Measurements from ENCODE around the gene KRT23. TPM values are rescaled to one million over a fixed set of nuclear protein-coding genes. Genes with fewer than 3 reads are reported as not detected.
"Not testable (repeated sequence)": the region's sequence is repeated elsewhere in the genome, so short reads cannot be mapped to it uniquely, and the experiment has no call there.

The KRT23 gene
- polyA plus RNA-seq, 1 donor: 0.23 TPM

DNA sequence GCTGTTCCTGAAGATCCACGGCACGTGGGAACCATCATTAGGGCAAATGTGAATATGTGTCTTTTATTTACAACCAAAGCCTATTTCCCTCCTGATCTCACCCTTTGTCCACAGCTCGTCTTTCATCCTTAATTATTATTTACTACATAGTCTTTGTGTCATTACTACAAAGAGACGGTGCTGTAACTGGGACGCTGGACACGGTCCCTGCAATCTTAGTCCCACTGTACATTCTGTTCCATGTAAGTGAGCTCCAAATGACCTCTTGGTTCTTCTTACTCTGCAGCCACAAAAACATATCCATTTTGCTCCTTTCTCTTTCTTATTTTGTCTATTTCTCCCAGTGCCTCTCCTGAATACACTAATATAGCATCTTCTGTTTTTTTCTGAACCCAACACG, 12.7 kb upstream of the KRT23 start:
- no peak for DNase-seq

DNA sequence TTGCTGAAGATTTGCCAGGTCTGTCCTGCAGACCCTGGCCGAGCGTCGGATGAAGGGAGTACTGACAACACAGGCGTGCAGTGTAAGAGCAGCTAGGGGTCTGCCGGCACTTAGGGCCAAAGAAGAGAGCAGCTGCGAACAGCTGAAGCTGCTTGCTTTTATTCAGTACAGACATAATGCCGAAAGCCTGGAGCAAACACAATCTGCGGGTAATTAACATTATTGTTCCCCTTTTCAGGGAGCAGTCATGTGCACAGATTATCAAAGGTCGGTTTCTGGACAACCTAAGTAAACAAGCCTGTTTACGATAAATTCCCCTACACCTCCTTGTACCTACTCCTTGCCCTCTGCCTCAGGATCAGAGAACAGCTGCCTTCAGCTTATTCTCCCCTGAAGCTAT, 12.0 kb upstream of the KRT23 start:
- DNase-seq: no peak

DNA sequence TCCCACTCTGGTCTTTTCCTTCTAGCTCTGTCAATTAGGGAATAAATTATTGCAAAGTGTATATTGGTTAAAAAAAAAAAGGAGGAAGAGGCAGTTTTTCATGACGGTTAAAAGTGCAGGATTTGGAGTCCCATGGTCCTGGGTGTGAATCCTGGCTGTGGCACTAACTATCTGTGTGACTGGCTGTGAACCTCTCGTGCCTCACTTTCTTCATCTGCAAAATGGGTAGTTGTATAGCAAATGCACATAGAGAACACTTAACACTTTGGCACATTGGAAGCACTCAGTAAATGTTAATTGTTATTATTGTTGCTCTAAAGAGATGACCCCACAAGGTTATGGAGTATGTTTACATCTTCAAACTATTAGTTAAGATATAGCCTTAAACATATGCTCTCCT, 10.5 kb upstream of the KRT23 start:
- DNase-seq: no peak

DNA sequence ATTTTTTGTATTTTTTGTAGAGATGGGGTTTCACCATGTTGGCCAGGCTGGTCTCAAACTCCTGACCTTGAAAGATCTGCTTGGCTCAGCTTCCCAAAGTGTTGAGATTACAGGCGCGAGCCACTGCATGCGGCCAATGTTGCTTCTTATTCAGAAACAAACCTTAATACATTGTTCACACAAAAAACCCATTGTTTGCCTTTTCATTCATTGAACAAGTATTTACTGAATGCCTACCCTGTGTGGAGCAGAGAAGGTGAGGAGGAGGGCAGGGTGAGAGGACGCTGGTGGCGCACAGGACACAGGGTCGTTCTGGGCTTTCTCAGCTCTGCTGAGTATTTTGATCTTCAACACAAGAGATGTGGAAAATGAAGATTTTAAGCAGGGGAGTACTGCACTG, 8.0 kb upstream of the KRT23 start:
- DNase-seq: no peak

DNA sequence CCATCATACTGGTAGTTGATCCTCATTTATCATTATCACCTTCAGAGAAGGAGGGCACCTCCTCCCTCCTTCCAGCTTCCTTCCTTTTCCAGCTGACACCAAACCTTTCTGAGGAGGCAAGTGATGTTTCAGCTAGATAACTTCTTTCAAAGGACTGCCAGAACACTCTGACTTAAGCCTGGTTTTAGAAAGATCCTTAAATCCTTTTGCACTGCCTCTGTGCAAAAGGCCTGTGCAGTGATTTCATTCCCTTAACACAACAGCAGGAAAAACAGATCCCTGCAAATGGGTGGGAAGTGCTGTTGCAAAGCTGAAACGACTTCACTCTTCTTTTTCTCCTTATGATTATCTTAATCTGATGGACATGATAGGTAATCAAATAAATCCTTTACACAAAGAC, 7.1 kb upstream of the KRT23 start:
- no peak for DNase-seq

DNA sequence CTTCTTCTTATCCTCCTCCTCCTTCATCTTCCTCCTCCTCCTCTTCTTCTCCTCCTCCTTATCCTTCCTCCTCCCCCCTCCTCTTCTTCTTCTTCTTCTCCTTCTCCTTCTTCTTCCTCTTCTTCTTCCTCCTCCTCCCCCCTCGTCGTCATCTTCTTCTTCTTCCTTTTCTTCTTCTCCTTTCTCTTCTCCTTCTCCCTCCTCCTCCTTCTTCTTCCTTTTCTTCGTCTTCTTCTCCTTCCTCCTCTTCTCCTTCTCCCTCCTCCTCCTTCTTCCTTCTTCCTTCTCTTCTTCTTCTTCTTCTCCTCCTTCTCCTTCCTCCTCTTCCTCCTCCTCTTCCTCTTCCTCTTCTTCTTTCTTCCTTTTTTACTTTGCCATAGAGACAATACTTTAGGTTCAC, 5.1 kb upstream of the KRT23 start:
- no peak for DNase-seq

DNA sequence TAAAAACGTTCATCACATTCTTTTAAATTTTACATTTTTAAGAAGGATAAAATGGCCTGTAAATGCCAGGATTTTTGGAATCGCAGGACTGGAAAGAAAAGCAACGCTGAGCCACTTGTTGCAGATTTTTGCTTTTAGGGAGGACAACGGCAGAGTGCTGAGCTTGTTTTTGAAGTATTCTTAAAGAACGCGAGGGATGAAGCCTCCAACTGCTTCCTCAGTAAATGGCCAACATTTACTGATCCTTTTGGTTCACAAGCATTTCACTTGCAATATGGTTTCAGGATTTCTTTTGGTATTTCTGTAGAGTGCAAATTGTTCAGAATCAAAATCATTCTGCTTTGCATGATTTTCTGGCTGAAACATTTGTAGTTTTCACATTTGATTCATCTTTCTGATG, 2.8 kb upstream of the KRT23 start:
- DNase-seq: no peak

DNA sequence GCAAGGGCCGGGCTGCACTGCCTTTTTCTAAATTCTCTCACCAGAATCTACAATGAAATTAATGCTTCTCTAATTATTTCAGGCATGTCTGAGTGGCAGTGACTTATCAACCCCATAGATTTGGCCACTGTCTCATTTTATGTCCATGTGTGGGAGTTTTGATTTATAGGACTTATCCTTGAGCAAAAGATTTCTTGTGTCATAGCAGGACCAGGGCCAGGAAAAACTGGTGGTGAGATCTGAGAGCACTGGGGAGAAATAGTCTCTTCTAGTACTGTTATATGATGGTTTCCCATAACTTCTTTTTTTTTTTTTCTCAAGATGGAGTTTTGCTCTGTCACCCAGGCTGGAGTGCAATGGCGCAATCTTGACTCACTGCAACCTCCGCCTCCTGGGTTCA, 1.5 kb upstream of the KRT23 start:
- no peak for DNase-seq

DNA sequence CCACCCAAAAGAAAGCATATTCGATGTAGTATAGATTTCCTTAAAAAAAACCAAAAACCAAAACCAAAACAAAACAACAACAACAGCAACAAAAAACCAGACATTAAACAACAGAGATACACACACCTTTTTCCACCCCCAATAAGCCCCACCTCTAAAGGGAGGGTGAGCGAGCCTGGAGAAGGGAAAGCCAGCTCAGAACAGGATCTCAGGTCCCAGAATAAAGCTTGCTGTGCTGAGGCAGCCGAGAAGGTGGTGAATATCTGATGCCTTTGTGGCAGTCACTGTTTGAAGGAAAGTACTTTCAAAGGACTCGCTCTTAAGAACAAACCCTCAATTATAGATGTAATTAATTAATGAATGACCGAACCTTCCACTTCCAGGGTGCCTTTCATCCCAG, 470 bp downstream of the KRT23 start:
- DNase-seq: no peak

DNA sequence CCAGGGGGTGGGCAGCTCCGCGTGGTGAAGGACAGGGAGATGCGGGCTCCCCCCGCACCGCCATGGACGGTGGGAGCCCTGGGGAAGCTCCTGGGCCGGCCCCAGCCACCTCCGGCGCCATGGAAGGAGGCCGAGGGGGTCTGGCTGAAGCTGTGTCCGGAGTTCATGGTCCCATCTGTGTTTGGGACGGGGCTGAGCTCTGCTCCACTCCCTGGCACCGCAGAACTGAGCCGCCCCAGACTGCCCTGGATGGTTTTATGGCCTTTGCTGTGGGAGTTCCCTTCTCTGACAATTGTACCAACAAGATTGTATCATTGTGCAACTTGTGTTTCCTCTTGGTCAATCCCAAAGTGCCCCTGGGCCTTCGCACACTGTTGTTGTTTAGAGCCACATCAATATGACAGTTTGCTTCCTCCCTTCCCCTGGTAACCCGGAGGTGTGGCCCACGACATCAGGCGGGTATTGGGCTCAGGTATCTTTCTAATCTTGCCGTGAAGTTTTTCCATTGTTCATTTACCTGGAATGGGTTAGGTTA, 942 bp downstream of the KRT23 start:
- DNase-seq: no peak

DNA sequence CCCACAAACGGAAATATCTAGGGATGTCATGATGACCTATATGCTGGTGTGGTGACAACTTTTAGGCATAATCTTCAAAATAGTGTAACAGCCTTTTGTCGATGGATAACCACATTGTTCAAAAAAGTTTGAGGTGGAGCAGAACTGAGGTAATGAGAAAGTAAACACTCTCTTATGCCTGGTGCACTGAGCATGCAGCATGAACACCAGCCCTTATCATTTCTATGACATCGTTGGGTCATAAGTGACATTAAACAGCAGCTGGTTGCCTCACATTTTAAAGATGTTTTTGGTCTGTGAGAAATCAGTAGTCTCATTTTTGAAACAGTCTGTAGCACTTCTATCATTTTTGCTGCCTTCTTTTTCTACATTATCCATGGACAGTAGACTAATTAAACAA, 1.8 kb downstream of the KRT23 start:
- no peak for DNase-seq

DNA sequence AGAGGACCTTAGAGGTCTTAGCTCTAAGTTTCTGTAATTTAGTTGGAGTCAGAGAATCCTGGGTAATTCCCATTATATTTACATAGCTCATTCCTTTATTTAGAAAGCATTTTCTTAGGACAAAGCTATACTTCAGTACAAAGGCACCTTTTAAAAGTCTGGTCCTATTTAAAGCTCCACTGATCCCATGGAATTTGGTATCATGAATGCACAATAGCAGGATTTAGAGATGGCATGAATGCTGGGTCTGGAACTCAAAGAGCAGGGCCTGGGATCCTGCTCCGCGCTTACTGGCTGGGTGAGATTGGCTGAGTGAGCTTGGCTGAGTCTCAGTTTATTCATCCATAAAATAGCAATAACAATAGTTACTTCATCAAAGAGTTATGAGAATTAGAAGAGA, 4.8 kb downstream of the KRT23 start:
- no peak for DNase-seq

DNA sequence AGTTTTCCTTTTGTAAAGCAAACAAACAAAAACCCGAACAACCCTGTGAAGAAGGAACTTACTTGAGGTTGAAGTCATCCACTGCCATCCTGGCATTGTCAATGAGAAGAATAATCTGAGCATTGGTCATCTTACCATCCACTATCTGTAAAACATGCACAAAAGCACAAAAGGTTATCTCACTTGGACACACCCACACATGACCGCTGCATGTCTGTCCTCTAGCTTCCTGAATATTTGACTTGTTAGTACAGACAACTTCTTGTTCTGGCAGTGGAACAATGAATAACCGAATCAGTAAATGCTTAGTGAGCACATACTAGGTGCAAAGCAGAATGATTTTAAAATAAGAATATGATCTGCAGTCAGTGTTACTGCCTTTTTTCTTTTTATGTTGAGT, 6.1 kb downstream of the KRT23 start:
- DNase-seq: no peak

DNA sequence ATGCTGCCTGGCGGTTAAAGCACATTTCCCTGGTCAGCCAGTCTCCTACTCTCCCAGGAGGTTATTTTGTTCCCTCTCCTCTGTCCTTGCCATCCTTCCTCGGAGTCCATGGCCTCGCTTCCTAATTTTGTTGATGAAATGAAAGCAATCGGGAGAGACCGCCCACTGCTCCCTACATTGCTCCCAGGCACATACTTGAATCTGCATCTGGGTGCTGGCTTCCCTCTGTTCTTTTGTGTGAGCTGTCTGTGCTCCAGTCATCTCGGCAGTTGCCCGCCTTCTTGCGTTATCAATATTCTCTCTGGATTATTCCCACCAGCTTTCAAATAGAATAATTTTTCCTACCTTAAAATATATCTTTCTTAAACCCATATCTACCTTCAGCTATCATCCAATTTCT, 11.1 kb downstream of the KRT23 start:
- no peak for DNase-seq

DNA sequence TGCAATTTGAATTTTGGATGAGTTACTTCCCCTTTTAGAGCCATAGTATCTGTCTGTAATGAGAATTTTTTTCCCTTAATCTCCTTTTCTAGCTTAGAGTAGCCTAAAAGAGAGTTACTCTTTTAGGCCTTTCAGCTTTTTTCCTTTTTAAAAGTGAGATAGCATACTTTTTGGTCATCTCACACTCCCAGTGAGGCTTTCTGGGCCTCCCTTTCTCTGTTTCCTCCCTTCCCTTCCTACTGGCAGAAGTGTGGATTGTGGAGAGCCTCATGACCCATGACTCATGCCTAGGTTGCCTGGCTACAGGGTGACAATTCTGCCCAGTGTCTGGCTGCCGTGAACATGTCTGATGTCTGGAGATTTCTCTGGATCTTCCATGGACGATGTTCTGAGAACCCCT, 15.2 kb downstream of the KRT23 start:
- no peak for DNase-seq

DNA sequence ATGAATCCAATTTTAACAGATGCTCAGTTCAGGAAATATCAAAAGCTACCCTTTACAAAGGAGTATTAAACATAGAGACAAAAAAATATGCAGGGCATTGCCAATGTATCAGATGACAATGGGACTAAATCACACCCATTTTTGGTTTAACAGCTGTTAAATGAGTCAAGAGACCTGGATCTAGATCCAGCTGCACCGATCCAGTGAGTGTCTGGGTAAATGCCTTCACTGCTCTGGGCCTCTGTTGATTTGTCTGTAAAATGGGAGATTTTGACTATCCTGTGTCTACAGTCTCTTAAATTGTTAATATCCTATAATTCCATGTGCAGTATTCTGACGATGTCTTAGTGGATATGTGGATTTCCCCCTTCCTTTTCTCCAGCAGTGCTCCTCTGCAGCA, 16.4 kb downstream of the KRT23 start:
- no peak for DNase-seq

DNA sequence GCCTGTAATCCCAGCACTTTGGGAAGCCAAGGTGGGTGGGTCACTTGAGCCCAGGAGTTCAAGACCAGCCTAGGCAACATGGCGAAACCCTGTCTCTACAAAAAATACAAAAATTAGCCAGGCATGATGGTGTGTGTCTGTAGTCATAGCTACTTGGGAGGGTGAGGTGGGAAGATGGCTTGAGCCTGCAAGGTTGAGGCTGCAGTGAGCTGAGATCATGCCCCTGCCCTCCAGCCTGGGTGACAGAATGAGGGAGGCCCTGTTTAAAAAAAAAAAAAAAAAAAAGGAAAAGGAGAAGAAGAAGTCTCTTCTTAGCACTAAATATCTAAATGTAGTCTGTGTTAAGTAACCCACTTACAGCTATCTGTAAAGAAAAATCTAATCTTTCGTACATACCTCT, 20.3 kb downstream of the KRT23 start:
- DNase-seq: not testable (repeated sequence)

DNA sequence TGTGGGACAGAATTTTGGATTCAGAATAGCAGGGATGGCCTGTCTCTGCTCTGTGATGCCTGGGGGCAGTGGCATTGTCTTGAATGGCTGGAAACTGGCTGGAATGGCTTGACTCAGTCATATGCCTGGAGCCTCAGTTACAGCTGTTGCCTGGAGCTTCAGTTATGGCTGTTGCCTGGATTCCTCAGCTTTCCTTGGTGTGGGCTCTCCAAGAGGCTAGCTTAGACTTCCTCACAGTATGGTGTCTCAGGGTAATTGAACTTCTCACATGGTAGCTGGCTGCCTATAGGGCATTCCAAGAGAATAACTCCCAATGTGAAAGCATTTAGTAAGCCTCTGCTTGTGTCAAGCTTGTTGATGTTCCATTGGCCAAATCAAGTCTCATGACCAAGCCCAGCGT, 21.1 kb downstream of the KRT23 start:
- no peak for DNase-seq

DNA sequence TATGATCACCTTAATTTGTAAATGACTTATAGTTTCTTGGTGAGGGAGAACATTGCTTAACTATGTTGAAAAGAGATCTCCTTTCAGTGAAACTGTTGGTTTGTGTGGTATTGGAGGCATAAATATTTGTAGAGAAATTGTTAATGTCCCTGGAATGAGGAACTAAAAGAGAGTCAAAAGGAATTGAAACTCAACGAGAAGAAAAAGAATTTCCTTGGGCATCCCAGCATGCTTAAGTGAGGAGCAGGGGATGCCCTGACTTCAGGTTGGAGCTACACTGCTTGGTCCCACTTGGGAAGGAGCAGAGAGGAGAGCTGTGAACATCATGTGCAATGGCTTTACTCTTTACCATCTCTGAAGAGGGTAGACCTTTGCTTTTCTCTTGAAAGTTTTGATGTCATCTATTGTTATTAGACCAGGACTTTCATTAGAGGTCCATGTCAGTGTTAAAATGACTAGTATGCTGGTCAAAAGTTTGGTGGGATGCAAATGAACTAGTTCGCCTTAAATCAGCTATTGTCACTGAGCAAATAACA, 21.7 kb downstream of the KRT23 start:
- no peak for DNase-seq

DNA sequence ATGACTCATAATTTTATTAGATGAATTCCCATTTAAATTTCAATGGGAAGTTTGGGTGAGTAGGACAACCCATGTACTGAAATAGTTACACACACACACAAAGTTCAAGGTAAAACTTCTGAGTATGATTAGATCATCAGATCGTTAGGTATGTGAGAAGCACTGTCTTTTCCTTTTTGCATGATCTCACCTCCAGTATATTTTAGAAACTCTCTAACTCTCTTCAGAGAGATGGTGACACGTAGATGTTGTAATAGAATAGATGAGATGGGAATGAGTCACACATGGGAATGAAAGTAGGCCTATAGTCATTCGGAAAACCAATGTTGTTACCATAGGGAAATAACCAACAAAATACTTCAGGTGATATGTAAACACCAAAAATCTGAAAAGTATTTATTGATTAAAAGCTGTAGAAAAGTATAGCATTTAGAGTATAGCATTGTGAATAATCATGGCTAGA, 22.2 kb downstream of the KRT23 start:
- no peak for DNase-seq

DNA sequence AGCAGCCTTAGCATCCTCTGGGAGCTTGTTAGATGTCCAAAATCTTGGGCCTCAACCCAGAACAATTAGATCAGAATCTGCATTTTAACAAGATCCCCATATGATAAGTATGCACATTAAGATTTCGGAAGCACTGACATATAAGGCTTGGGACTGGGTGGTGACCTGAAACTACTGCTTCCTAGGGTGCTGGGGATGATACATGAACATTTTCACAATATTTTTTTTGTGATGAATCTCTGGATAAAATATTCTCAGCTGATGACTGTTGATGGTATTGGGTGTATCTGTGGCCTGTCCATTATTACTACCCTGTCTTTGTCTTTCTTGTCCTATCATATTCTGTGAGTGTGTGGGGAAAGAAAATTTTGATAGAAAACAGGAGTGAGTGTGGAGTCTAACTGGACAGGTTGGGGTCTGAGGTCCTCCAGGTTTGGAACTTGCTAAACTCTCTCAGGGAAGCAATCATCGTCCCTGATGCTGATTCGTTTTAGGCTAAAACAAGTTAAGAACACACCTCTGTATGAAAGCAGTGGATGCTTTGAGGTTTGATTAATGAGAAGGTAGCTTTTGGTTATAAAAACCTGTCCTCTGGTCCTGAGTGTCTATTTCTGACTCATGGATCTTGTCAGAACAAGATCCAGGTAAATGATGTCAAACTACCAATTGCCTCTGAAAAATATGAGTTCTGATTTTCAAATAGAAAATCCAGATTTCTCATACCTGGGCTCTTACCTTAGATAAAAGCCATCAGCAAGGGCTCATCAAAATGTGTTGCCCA, 23.2 kb downstream of the KRT23 start:
- DNase-seq: no peak

DNA sequence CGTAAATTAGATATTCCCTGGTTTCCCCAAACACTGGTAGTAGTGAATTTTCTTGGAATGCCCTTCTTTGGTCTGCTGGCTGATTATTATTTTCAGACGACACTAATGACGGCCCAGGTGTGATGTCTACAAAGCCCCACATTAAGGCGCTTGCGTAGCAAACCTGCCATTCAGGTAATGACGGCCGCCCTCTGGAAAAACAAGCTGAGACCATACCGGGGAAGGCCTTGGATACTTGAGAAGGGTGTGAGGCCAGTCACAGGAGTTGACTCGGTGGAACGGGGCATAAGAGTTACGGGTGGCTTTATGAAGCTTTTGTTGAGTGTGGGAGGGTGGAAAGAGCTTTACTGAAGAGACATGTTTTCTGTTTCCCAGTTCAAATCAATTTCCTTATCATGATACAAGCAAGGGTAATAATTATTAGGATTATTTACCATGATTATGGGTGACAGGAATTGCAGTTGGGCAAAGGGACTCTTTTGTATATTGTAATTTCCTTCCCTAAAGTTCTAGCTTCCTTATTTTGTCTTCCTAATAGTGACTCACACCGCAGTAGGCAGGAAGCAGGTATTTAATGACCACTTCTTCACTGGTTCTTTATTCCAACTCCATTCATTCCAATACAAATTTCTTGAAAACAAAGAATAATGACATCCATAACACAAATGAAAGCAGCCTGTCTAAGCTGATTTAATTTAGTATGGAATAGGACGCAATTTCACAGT, 24.8 kb downstream of the KRT23 start:
- DNase-seq: no peak

DNA sequence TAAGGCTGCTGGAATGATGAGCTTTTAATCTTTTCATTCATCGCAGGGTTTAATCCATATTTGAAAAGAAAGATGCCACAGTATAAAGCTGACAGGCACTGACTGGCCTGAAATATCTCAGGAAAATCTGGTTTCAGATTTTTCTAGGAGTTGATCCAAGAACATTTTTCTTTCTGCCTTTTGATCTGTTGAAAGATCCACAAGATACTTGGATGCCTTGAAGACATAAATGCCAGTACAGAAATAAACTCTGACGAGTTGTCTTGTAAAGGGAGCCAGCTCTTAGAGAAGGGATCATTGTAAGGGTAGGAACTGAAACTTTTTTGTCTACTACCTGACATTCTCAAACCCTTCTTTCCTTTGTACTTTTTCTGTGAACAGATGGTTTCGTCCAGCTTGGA, 27.0 kb downstream of the KRT23 start:
- DNase-seq: peak; percentile 11

DNA sequence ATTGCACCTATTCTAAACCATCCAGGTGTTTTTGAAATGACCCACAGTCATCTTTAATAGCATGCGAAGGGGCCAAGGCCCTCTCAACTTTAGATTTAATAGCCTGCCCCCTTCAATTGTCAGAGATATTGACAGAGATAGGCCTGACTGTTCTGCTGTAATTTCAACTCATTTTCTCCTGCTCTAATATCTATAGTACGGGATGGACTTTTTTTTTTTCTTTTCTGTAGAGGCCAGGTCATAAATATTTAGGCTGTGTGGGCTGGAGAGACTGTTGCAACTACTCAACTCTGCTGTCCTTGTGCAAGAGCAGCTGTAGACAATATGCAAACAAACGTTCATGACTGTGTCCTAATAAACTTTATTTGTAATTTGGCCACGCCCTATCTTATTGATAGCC, 27.7 kb downstream of the KRT23 start:
- DNase-seq: no peak
